GM23338 (cell line): ENCODE measurements around the gene AP2M1. TPM values are rescaled to one million over a fixed set of nuclear protein-coding genes. Genes with fewer than 3 reads are reported as not detected.
A peak's percentile ranks its signal among the peaks of the same experiment; 100 is the strongest.
"Not testable (repeated sequence)": the region's sequence is repeated elsewhere in the genome, so short reads cannot be mapped to it uniquely, and the experiment has no call there.

Source experiments
- ATAC-seq: fragments of 200-7000 bp; cut with Tn5 transposase; 3 replicates; pipeline ENCODE4 v1.9.1; 2020
- DNase-seq: peaks from one replicate; pipeline ENCODE4 v3.0.0-alpha.2; 2015; ENCODE audit warnings: low spot score
- H2AFZ ChIP-seq: fragments of 200-600 bp; sonication (generic); 2 replicates; pipeline ENCODE4 v1.8.0; 2016; ENCODE audit warnings: antibody characterized with exemption, mild to moderate bottlenecking, moderate library complexity
- H3F3A ChIP-seq: fragments of 200-600 bp; sonication (generic); replicated peaks from 2 replicates; pipeline ENCODE4 v1.8.0; 2017; ENCODE audit warnings: antibody characterized with exemption, mixed run types, low read depth
- H3K27ac ChIP-seq: fragments of 200-600 bp; sonication (generic); 2 replicates; pipeline ENCODE4 v1.6.1; 2016; ENCODE audit warnings: low read depth
- H3K27me3 ChIP-seq: fragments of 200-600 bp; sonication (generic); 2 replicates; pipeline ENCODE4 v1.8.0; 2016; ENCODE audit warnings: mild to moderate bottlenecking, mixed run types, moderate library complexity; ENCODE audit not compliant: insufficient read depth
- H3K36me3 ChIP-seq: fragments of 200-600 bp; sonication (generic); 2 replicates; pipeline ENCODE4 v1.8.0; 2016; ENCODE audit warnings: mild to moderate bottlenecking; ENCODE audit not compliant: insufficient read depth
- H3K4me1 ChIP-seq: fragments of 200-600 bp; sonication (generic); 2 replicates; pipeline ENCODE4 v1.8.0; 2016; ENCODE audit warnings: mild to moderate bottlenecking, moderate library complexity; ENCODE audit not compliant: insufficient read depth
- H3K4me2 ChIP-seq: fragments of 200-600 bp; sonication (generic); 2 replicates; pipeline ENCODE4 v1.7.1; 2017; ENCODE audit warnings: mixed run types
- H3K4me3 ChIP-seq: fragments of 200-600 bp; sonication (generic); 2 replicates; pipeline ENCODE4 v1.6.1; 2016; ENCODE audit warnings: mixed run types
- H3K79me2 ChIP-seq: fragments of 200-600 bp; sonication (generic); replicated peaks from 2 replicates; pipeline ENCODE4 v1.8.0; 2017; ENCODE audit warnings: mild to moderate bottlenecking; ENCODE audit not compliant: insufficient read depth
- H3K9me2 ChIP-seq: fragments of 200-600 bp; sonication (generic); 2 replicates; pipeline ENCODE4 v1.8.0; 2017; ENCODE audit not compliant: insufficient read depth
- H4K20me1 ChIP-seq: fragments of 200-600 bp; sonication (generic); replicated peaks from 2 replicates; pipeline ENCODE4 v1.8.0; 2017; ENCODE audit warnings: mild to moderate bottlenecking; ENCODE audit not compliant: insufficient read depth
- H3K27ac Mint-ChIP-seq: 2 replicates; pipeline ENCODE4 v1.8.0; 2020; ENCODE audit warnings: inconsistent platforms, mild to moderate bottlenecking, moderate library complexity, mixed read lengths
- H3K27me3 Mint-ChIP-seq: 3 replicates; pipeline ENCODE4 v1.8.0; 2022; ENCODE audit warnings: low read depth, mild to moderate bottlenecking, moderate library complexity, mixed read lengths, inconsistent platforms; ENCODE audit not compliant: insufficient read depth, poor library complexity
- H3K36me3 Mint-ChIP-seq: 3 replicates; pipeline ENCODE4 v1.8.0; 2021; ENCODE audit warnings: low read depth, mild to moderate bottlenecking, inconsistent platforms, moderate library complexity, mixed read lengths
- H3K4me1 Mint-ChIP-seq: 3 replicates; pipeline ENCODE4 v1.8.0; 2020; ENCODE audit warnings: mild to moderate bottlenecking, inconsistent platforms, mixed read lengths
- H3K4me3 Mint-ChIP-seq: 3 replicates; pipeline ENCODE4 v1.8.0; 2021; ENCODE audit warnings: moderate library complexity, mild to moderate bottlenecking, inconsistent platforms, mixed read lengths
- H3K9me3 Mint-ChIP-seq: 3 replicates; pipeline ENCODE4 v1.8.0; 2020; ENCODE audit warnings: moderate library complexity, mild to moderate bottlenecking, inconsistent platforms, mixed read lengths
- EZH2phosphoT487 ChIP-seq: fragments of 200-600 bp; sonication (generic); IDR thresholded peaks from one replicate; pipeline ENCODE4 v1.8.1; 2018; ENCODE audit warnings: antibody characterized with exemption; ENCODE audit not compliant: unreplicated experiment
- ZNF462 ChIP-seq: fragments of 250-450 bp; sonication (Bioruptor Pico); IDR thresholded peaks from 2 replicates; pipeline ENCODE4 v1.5.0; 2020; ENCODE audit warnings: mild to moderate bottlenecking, moderate library complexity
- polyA plus RNA-seq: library from polyadenylated mRNA; unstranded; fragments of >200 nt; fragmentation: Nextera tagmentation; extraction: Ambion mirVana; gene quantifications from 2 replicates; pipeline ENCODE4 v1.2.1, GENCODE V29; 2016
- total RNA-seq: library from RNA; depleted of rRNA; stranded (reverse); fragments of >200 nt; shearing (Covaris generic); gene quantifications from 2 replicates; pipeline ENCODE4 v1.2.3, GENCODE V29; 2014
- TF ChIP-seq, protein P1 (sequence below), 2 experiments: fragments of 200-600 bp in 1 of 2; sonication (generic) in 1 of 2; conservative IDR thresholded peaks; 2 replicates each; pipeline versions ENCODE4 v1.5.1 to v1.6.1; 2016 to 2017; ENCODE audit warnings: antibody characterized with exemption in 2 of 2, low read depth in 2 of 2, mild to moderate bottlenecking in 2 of 2, moderate library complexity in 1 of 2

The AP2M1 gene
- total and polyA plus RNA-seq, 2 experiments from 2014 or later, result 215 to 305 TPM

GRCh38 chr3:184160456-184160855 is 14.2 kb upstream of the AP2M1 start (continued):
- no peak for TF ChIP-seq ZNF462 (CRISPR knock-in tag)
- no peak for TF ChIP-seq EZH2phosphoT487

GRCh38 chr3:184162571-184163070 is 12.0 kb upstream of the AP2M1 start:
- not testable (repeated sequence) for DNase-seq, ATAC-seq, H3K4me3 Mint-ChIP-seq

DNA sequence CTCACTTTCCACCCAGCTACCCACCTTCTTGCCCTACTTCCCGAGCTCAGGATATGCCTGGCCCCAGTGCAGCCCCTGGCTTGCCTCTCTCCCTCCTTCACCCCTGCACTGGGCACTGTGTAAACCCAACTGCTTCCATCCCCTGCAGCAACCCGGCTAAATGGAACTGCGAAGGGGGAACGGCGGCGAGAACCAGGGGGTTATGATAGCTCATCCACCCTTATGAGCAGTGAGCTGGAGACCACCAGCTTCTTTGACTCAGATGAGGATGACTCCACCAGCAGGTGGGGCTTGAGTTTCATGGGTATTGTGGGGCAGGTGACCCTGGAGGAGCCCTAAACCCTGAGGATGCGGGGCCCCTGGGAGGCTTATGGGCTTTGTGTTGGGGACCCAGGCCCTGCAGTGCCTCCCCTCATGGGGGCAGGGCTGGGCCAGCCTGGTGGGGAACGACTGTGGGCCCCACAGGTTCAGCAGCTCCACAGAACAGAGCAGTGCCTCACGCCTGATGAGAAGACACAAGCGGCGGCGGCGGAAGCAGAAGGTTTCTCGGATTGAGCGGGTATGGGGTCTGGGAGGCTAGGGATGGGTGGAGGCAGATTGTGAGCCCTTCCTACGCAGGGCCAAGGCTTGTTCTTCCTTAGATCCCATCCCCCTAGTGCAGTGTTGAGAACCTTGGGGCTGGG is 9.9 kb upstream of the AP2M1 start:
- Mint-ChIP-seq H3K9me3 (no peaks in the 10 kb centered on the region), H3K4me3 (no peak overlapping the region), H3K27me3 (peaks cover 9% of the 10 kb centered on the region), H3K36me3 (peaks cover 59% of the 10 kb centered on the region), H3K27ac (no peak overlapping the region), H3K4me1 (no peaks in the 10 kb centered on the region)
- H3K79me2 ChIP-seq, result peaks cover 31% of the 10 kb centered on the region
- no peak overlapping the region for H2AFZ ChIP-seq
- H3K4me2 ChIP-seq, result no peak overlapping the region
- no peak for DNase-seq
- no peaks in the 10 kb centered on the region for H3K9me2 ChIP-seq
- H3F3A ChIP-seq, result no peaks in the 10 kb centered on the region
- no peak overlapping the region for H3K4me3 ChIP-seq
- H3K27me3 ChIP-seq, result no peaks in the 10 kb centered on the region
- H3K4me1 ChIP-seq, result no peaks in the 10 kb centered on the region
- H3K27ac ChIP-seq, result no peak overlapping the region
- no peak for ATAC-seq
- no peak for TF ChIP-seq EZH2phosphoT487
- TF ChIP-seq, protein P1, sequence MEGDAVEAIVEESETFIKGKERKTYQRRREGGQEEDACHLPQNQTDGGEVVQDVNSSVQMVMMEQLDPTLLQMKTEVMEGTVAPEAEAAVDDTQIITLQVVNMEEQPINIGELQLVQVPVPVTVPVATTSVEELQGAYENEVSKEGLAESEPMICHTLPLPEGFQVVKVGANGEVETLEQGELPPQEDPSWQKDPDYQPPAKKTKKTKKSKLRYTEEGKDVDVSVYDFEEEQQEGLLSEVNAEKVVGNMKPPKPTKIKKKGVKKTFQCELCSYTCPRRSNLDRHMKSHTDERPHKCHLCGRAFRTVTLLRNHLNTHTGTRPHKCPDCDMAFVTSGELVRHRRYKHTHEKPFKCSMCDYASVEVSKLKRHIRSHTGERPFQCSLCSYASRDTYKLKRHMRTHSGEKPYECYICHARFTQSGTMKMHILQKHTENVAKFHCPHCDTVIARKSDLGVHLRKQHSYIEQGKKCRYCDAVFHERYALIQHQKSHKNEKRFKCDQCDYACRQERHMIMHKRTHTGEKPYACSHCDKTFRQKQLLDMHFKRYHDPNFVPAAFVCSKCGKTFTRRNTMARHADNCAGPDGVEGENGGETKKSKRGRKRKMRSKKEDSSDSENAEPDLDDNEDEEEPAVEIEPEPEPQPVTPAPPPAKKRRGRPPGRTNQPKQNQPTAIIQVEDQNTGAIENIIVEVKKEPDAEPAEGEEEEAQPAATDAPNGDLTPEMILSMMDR (conservative IDR thresholded peaks at IDR 0.05; ENCODE audit: low read depth in 2 of 2), result peak in 1 of 2 experiments; percentile 14; a peak in 1 of 4 replicates
- 0 out of 2 replicates have a peak, but pooled peaks cover 8% of the 10 kb centered on the region for H3K36me3 ChIP-seq
- H4K20me1 ChIP-seq, result peaks cover 13% of the 10 kb centered on the region

More at GRCh38 chr3:184162571-184163070, 12.0 kb upstream of the AP2M1 start:
- not testable (repeated sequence) for H3K27me3 Mint-ChIP-seq, H4K20me1 ChIP-seq, H3K9me2 ChIP-seq, H2AFZ ChIP-seq, H3K36me3 ChIP-seq, H3K9me3 Mint-ChIP-seq, H3F3A ChIP-seq, H3K4me3 ChIP-seq, H3K4me1 Mint-ChIP-seq, H3K27ac Mint-ChIP-seq, H3K4me2 ChIP-seq, H3K27me3 ChIP-seq, H3K27ac ChIP-seq, H3K4me1 ChIP-seq
- peaks cover 48% of the 10 kb centered on the region for H3K79me2 ChIP-seq
- H3K36me3 Mint-ChIP-seq, result peaks cover 50% of the 10 kb centered on the region
